Stimulated activated naive CD8-positive, alpha-beta T cell treated with anti-CD3 and anti-CD28 coated beads, Interleukin-15, amount 100 ng/mL, for 72 hours (primary cell): ENCODE measurements around the gene STAT6.

Experiments used
- ATAC-seq: fragments of 150-1000 bp; cut with Tn5 transposase; 2 replicates; pipeline ENCODE4 v1.10.0; 2021; ENCODE audit warnings: mild to moderate bottlenecking, moderate library complexity
- DNase-seq, 2 donors: peaks; one replicate each; pipeline ENCODE4 v3.0.0; 2021 to 2022
- H3K27ac Mint-ChIP-seq, 2 donors: one replicate each; pipeline ENCODE4 v1.8.0; 2022; ENCODE audit warnings: mild to moderate bottlenecking in 2 of 2, mixed read lengths in 2 of 2, moderate library complexity in 2 of 2
- H3K27me3 Mint-ChIP-seq: one replicate; pipeline ENCODE4 v1.8.0; 2022; ENCODE audit warnings: mixed read lengths
- H3K4me1 Mint-ChIP-seq: one replicate; pipeline ENCODE4 v1.8.0; 2022; ENCODE audit warnings: mild to moderate bottlenecking, mixed read lengths
- H3K4me3 Mint-ChIP-seq, 2 donors: one replicate each; pipeline ENCODE4 v1.8.0; 2022; ENCODE audit warnings: mild to moderate bottlenecking in 2 of 2, mixed read lengths in 2 of 2, moderate library complexity in 1 of 2
- H3K9me3 Mint-ChIP-seq, 2 donors: one replicate each; pipeline ENCODE4 v1.8.0; 2022; ENCODE audit warnings: mixed read lengths in 2 of 2

STAT6 gene

GRCh38 chr12:57119294-57120085, 8.3 kb upstream of the STAT6 start:
- Mint-ChIP-seq H3K27ac (no peak overlapping the region), H3K27me3 (no peaks in the 10 kb centered on the region), H3K9me3 (peaks cover 12 to 13% of the 10 kb centered on the region in 2 donors), H3K4me3 (no peak overlapping the region), H3K4me1 (peaks cover 17% of the 10 kb centered on the region)
- ATAC-seq = no peak
- DNase-seq = no peak

GRCh38 chr12:57118711-57119271, 7.6 kb upstream of the STAT6 start:
- no peak for DNase-seq
- no peak overlapping the region for H3K4me3 Mint-ChIP-seq
- peaks cover 13% of the 10 kb centered on the region for H3K4me1 Mint-ChIP-seq
- H3K27me3 Mint-ChIP-seq = no peaks in the 10 kb centered on the region
- H3K27ac Mint-ChIP-seq = no peak overlapping the region
- no peak for ATAC-seq
- peaks cover 5 to 6% of the 10 kb centered on the region in 2 donors for H3K9me3 Mint-ChIP-seq

GRCh38 chr12:57116580-57117281, 5.6 kb upstream of the STAT6 start:
- ATAC-seq (no peak), DNase-seq (no peak)
- Mint-ChIP-seq H3K9me3 (no peaks in the 10 kb centered on the region), H3K27ac (no peak overlapping the region), H3K4me3 (no peak overlapping the region), H3K4me1 (peaks cover 27% of the 10 kb centered on the region), H3K27me3 (no peaks in the 10 kb centered on the region)

DNA sequence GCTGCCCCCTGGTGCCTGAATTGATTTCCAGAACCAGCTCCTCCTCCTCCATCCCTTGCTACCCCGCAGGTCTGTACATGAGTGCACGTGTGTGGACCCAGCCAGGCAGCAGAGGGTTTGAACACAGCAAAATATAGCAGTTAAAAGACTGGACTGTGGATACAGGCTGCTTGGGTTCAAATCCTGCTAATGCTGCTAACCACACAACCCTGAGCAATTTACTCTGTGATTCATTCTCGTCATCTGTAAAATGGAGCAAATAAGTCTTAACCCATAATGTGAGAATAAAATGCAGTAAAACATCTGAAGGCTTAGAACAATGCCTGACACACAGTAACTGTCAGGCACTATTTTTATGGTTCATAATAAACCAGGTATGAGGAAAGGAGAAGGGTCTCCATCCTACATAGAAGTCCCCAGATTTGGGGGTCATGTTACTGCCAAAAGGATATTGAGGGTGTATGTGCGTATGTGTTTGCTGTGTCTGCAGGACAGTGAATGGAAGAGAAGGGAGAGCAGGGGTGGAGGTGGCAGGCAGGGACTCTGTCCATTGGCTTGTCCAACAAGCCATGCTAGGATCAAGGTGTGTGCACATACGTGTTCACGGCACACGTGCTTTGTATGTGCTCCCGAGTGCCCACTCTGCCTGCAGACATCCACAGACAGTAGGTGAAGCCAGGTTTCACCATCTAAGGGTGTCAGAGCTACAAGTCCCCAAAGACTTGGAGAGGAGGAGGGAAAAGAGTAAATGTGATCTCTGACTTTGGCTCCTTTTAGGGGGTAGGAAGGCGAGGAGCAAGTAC, 1.5 kb upstream of the STAT6 start:
- ATAC-seq (no peak), DNase-seq (no peak)
- Mint-ChIP-seq H3K4me1 (peaks cover 40% of the 10 kb centered on the region), H3K9me3 (no peaks in the 10 kb centered on the region), H3K27ac (peak overlapping the region; percentile 85 to 95), H3K4me3 (peak overlapping the region; percentile 85 to 92), H3K27me3 (no peaks in the 10 kb centered on the region)

- peaks cover 63% of the 10 kb centered on the region for H3K4me1 Mint-ChIP-seq
- peak overlapping the region; percentile 85 to 95 for H3K27ac Mint-ChIP-seq
- DNase-seq = peak; percentile 65 to 80
- peak; percentile 63 for ATAC-seq
- no peaks in the 10 kb centered on the region for H3K9me3 Mint-ChIP-seq
- no peaks in the 10 kb centered on the region for H3K27me3 Mint-ChIP-seq
- peak overlapping the region; percentile 85 to 92 for H3K4me3 Mint-ChIP-seq
Measured at GRCh38 chr12:57110104-57111030, 795 bp downstream of the STAT6 start.

DNA sequence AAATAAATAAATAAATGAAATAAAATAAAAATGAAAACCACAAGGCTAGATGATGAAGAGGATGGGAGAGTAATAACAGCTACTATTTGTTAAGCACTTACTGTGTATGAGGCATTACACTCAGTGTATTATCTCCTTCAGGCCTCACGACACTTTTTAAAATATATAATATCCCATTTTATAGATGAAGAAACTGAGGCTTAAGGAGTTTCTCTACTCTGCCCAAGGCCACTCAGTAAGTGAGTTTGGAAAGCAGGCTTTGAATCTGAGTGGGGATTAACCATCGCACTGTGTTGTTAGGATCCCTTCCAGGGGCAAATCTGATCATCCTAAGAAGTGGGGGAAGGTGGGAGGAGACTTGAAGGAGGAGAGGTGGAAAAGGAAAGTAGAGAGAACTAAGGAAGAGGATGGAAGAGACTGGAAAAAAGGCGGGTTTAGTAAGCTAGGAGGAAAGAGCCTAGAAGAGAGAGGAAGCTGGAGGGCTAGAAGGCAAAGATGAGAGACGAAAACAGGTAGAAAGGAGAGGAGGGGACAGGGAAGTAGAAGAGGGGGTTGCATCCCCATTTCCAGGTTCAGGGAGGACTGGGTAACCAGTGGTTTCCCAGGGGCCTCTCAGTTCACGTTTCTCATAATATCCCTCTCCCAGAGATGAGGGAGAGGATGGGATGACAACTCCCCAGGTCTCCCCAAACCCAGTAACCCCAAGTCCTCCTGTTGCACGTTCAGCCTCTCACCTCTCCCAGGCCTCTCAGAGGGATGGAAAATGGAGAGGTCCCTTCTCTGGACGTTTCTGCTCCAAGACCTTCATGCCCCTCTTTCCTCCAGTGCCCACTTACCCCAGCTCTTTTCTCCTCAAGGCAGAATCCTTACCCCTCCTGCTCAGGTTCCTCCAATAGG, 1.7 kb downstream of the STAT6 start:
- Mint-ChIP-seq H3K4me1 (peaks cover 72% of the 10 kb centered on the region), H3K27ac (peak overlapping the region in 1 of 2 donors; percentile 95), H3K27me3 (no peaks in the 10 kb centered on the region), H3K9me3 (no peaks in the 10 kb centered on the region), H3K4me3 (peak overlapping the region; percentile 85 to 92)
- ATAC-seq (no peak), DNase-seq (no peak)

DNA sequence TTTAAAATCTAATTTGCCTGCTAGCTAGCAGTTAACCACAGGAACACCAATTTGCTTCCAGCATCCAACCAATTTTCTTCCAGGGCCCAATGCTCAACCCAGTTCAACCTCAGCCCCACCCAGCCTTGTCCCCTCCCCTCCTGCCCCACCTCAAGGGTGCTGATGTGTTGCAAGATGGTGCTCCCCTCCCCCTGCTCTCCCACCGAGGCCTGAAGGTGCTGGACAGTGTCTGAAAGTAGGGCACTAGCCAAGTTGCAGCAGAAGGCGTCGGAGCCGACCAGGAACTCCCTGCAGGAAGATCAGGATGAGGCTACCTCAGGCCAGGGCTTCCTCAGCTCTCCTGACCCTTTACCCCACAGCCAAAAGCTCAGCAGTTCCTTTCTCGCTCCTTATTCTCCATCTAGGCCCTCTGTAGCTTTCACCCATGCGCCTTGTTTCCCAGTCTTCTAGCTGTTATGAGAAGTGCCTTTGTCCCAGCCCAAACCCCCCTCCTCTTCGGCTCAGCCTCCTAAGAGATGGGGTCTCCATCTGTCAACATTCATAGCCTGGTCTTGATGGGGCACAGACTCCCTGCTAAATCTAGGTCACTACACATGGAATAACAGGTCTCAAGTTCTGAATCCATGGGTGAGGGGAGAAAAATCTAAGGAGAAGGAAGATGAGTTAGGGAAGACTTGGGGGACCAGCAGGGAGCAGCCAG, 3.6 kb downstream of the STAT6 start:
- Mint-ChIP-seq H3K9me3 (no peaks in the 10 kb centered on the region), H3K4me1 (peaks cover 83% of the 10 kb centered on the region), H3K27ac (peak overlapping the region; percentile 61 to 75), H3K27me3 (no peaks in the 10 kb centered on the region), H3K4me3 (peak overlapping the region in 1 of 2 donors; percentile 35)
- ATAC-seq = no peak
- no peak for DNase-seq

- no peak for ATAC-seq
- Mint-ChIP-seq H3K9me3 (no peaks in the 10 kb centered on the region), H3K4me3 (no peak overlapping the region), H3K4me1 (peaks cover 88% of the 10 kb centered on the region), H3K27ac (peak overlapping the region; percentile 84 to 87), H3K27me3 (no peaks in the 10 kb centered on the region)
- no peak for DNase-seq
Measured at GRCh38 chr12:57106021-57106708, 5.0 kb downstream of the STAT6 start.

DNA sequence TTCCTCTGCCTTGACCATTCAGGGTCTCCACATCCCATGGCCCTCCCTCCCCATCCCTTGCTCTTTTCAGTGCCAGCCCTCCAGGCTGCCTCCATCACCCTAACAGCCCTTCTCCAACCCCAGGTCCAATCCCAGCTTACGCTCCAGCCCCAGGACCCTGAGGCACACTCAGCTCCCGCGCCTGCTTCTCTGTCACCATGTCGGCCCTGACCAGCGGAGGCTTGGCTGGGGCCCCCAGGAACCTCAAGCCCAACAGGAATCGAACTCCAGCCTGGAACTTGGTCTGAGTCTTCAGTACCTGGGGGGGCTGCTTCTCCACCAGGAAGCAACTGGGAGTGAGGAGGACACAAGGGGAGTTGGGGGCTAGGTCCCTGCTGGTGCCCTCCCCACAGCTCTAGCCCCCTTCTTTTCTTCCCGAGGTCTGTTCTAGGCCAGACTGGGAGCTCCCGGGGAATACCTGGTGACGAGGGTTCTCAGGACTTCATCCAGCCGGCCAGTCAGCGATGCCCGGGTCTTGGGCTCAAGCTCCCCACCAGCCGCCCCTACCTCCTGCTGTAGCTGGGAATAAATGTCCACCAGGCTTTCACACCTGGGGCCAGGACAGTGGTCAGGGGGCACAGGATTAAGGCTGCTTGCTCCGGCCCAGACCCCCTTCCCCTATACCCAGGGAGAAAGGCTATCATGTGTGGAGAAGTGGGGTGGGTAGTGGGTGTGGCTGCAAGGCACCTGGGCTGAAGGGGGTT, 6.0 kb downstream of the STAT6 start:
- H3K4me1 Mint-ChIP-seq = peaks cover 96% of the 10 kb centered on the region
- H3K27me3 Mint-ChIP-seq = no peaks in the 10 kb centered on the region
- peak overlapping the region in 1 of 2 donors; percentile 43 for H3K4me3 Mint-ChIP-seq
- peak overlapping the region; percentile 85 to 97 for H3K27ac Mint-ChIP-seq
- DNase-seq (no peak), ATAC-seq (no peak)
- no peaks in the 10 kb centered on the region for H3K9me3 Mint-ChIP-seq

- Mint-ChIP-seq H3K27me3 (no peaks in the 10 kb centered on the region), H3K4me1 (peaks cover 96% of the 10 kb centered on the region), H3K4me3 (peak overlapping the region in 1 of 2 donors; percentile 5), H3K9me3 (no peaks in the 10 kb centered on the region), H3K27ac (peak overlapping the region in 1 of 2 donors; percentile 85)
- DNase-seq (no peak), ATAC-seq (no peak)
Measured at GRCh38 chr12:57104292-57104910, 6.8 kb downstream of the STAT6 start.

DNA sequence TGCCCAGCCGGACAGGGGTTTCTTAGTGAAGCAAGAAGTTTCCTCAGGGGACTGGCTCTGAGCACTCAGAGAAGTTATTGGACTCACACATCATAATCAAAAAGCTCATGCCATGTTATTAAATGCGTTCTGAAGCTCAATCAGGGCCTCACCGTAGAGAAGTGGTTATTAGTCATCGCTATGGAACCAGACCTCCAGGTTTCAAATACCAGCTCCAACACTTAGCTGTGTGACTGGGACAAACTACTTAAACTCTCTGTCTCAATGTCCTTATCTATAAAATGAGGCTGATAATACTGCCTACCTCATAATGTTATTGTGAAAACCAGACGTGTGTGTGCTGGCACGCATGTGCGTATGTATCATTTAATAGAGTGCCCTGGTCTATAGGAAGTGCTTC, 7.3 kb downstream of the STAT6 start:
- peaks cover 97% of the 10 kb centered on the region for H3K4me1 Mint-ChIP-seq
- H3K4me3 Mint-ChIP-seq = peak overlapping the region in 1 of 2 donors; percentile 50
- H3K27me3 Mint-ChIP-seq = no peaks in the 10 kb centered on the region
- H3K27ac Mint-ChIP-seq = no peak overlapping the region
- ATAC-seq (no peak), DNase-seq (no peak)
- H3K9me3 Mint-ChIP-seq = no peaks in the 10 kb centered on the region
